Renal pelvis (tissue), 4 donors: ENCODE data around the gene SH3RF3. TPM values are rescaled to one million over a fixed set of nuclear protein-coding genes. Genes with fewer than 3 reads are reported as not detected.

Experiments
- DNase-seq: peaks from one replicate; pipeline ENCODE4 v3.0.0-alpha.2; 2013
- polyA plus RNA-seq, 3 donors: library from polyadenylated mRNA; unstranded; fragments of 120-200 nt; gene quantifications; one replicate each; pipeline ENCODE4 v1.2.1, GENCODE V29; 2013; ENCODE audit not compliant: insufficient read length in 3 of 3

Gene SH3RF3
- polyA plus RNA-seq, 3 donors: 3.8 to 5.6 (median 5.6) TPM

GRCh38 chr2:109411640-109412325 is 282.8 kb downstream of the SH3RF3 start:
- no peak for DNase-seq

GRCh38 chr2:109415581-109416013 is 286.6 kb downstream of the SH3RF3 start:
- no peak for DNase-seq

GRCh38 chr2:109417701-109418335 is 288.8 kb downstream of the SH3RF3 start:
- no peak for DNase-seq

- DNase-seq: no peak
Observed at GRCh38 chr2:109418716-109419115, 289.7 kb downstream of the SH3RF3 start.

GRCh38 chr2:109419171-109419756 is 290.3 kb downstream of the SH3RF3 start:
- no peak for DNase-seq

GRCh38 chr2:109419960-109420370 is 291.0 kb downstream of the SH3RF3 start:
- no peak for DNase-seq

- no peak for DNase-seq
Observed at GRCh38 chr2:109421101-109421500, 292.1 kb downstream of the SH3RF3 start.

- DNase-seq: no peak
Observed at GRCh38 chr2:109421642-109422041, 292.6 kb downstream of the SH3RF3 start.

- no peak for DNase-seq
Observed at GRCh38 chr2:109422071-109422757, 293.2 kb downstream of the SH3RF3 start.

- no peak for DNase-seq
Observed at GRCh38 chr2:109422758-109423500, 293.9 kb downstream of the SH3RF3 start.

- no peak for DNase-seq
Observed at GRCh38 chr2:109423556-109424359, 294.8 kb downstream of the SH3RF3 start.

- no peak for DNase-seq
Observed at GRCh38 chr2:109425411-109425810, 296.4 kb downstream of the SH3RF3 start.

GRCh38 chr2:109427661-109428091 is 298.7 kb downstream of the SH3RF3 start:
- DNase-seq: no peak

- DNase-seq: no peak
Observed at GRCh38 chr2:109428281-109428680, 299.3 kb downstream of the SH3RF3 start.

- no peak for DNase-seq
Observed at GRCh38 chr2:109428841-109429566, 300.0 kb downstream of the SH3RF3 start.

GRCh38 chr2:109429567-109430328 is 300.7 kb downstream of the SH3RF3 start:
- DNase-seq: no peak

GRCh38 chr2:109430329-109430636 is 301.3 kb downstream of the SH3RF3 start:
- DNase-seq: no peak

- DNase-seq: no peak
Observed at GRCh38 chr2:109432421-109432820, 303.4 kb downstream of the SH3RF3 start.

GRCh38 chr2:109433486-109433885 is 304.5 kb downstream of the SH3RF3 start:
- DNase-seq: no peak

GRCh38 chr2:109433926-109434325 is 304.9 kb downstream of the SH3RF3 start:
- DNase-seq: no peak
